Neural cell (in vitro differentiated cells): ENCODE measurements around the gene CREBL2. TPM values are rescaled to one million over a fixed set of nuclear protein-coding genes. Genes with fewer than 3 reads are reported as not detected.

Experiments
- H2AFZ ChIP-seq: fragments of 200-600, 300-800 bp; sonication (generic), shearing (Covaris generic); 2 replicates; pipeline ENCODE4 v1.6.0; 2014; ENCODE audit warnings: low read depth, mild to moderate bottlenecking, antibody characterized with exemption, low read length, moderate library complexity
- H3F3A ChIP-seq: fragments of 200-600 bp; shearing (Covaris generic); 2 replicates; pipeline ENCODE4 v1.6.1; 2016; ENCODE audit warnings: mild to moderate bottlenecking, moderate library complexity, mixed read lengths, antibody characterized with exemption, low read length; ENCODE audit not compliant: insufficient read depth, poor library complexity, severe bottlenecking
- H3K27ac ChIP-seq: fragments of 200-600, 300-800 bp; sonication (generic), shearing (Covaris generic); 2 replicates; pipeline ENCODE4 v1.5.1; 2014; ENCODE audit warnings: mild to moderate bottlenecking, low read length, moderate library complexity
- H3K27me3 ChIP-seq: fragments of 300-800, 200-600 bp; sonication (generic), shearing (Covaris generic); 2 replicates; pipeline ENCODE4 v1.6.0; 2014; ENCODE audit warnings: mild to moderate bottlenecking, low read depth, low read length, moderate library complexity; ENCODE audit not compliant: insufficient read depth
- H3K36me3 ChIP-seq: fragments of 300-800, 200-600 bp; sonication (generic), shearing (Covaris generic); 2 replicates; pipeline ENCODE4 v1.5.1; 2014; ENCODE audit warnings: mild to moderate bottlenecking, antibody characterized with exemption, low read length, moderate library complexity; ENCODE audit not compliant: insufficient read depth
- H3K4me2 ChIP-seq: fragments of 300-800, 200-600 bp; sonication (generic), shearing (Covaris generic); 2 replicates; pipeline ENCODE4 v1.6.0; 2014; ENCODE audit warnings: mild to moderate bottlenecking, low read length
- H3K4me3 ChIP-seq: fragments of 300-800, 200-600 bp; sonication (generic), shearing (Covaris generic); 2 replicates; pipeline ENCODE4 v1.5.1; 2014; ENCODE audit warnings: mild to moderate bottlenecking, low read length, moderate library complexity
- H3K79me2 ChIP-seq: fragments of 200-600 bp; shearing (Covaris generic); replicated peaks from 2 replicates; pipeline ENCODE4 v1.6.0; 2014; ENCODE audit warnings: mild to moderate bottlenecking, low read length, moderate library complexity; ENCODE audit not compliant: insufficient read depth
- H3K9ac ChIP-seq: fragments of 300-800, 200-600 bp; sonication (generic), shearing (Covaris generic); 2 replicates; pipeline ENCODE4 v1.6.1; 2016; ENCODE audit warnings: mild to moderate bottlenecking, low read length, mixed read lengths
- H3K9me2 ChIP-seq: fragments of 200-600 bp; shearing (Covaris generic); 2 replicates; pipeline ENCODE4 v1.6.1; 2016; ENCODE audit warnings: mild to moderate bottlenecking, low read length, mixed read lengths; ENCODE audit not compliant: insufficient read depth
- H3K9me3 ChIP-seq: fragments of 200-600, 300-800 bp; sonication (generic), shearing (Covaris generic); 2 replicates; pipeline ENCODE4 v1.6.1; 2016; ENCODE audit warnings: mild to moderate bottlenecking, mixed run types, low read length, moderate library complexity, mixed read lengths
- H4K20me1 ChIP-seq: fragments of 200-600 bp; shearing (Covaris generic); 2 replicates; pipeline ENCODE4 v1.6.1; 2016; ENCODE audit warnings: mild to moderate bottlenecking, mixed run types; ENCODE audit not compliant: insufficient read depth
- CTCF ChIP-seq: fragments of 450-650 bp; IDR thresholded peaks from 2 replicates; pipeline ENCODE4 v1.5.1; 2014; ENCODE audit warnings: antibody characterized with exemption, mild to moderate bottlenecking, moderate library complexity; ENCODE audit not compliant: poor library complexity, severe bottlenecking
- EP300 ChIP-seq: fragments of 450-650 bp; conservative IDR thresholded peaks from 2 replicates; pipeline ENCODE4 v1.6.1; 2014; ENCODE audit warnings: antibody characterized with exemption, mild to moderate bottlenecking, moderate library complexity; ENCODE audit not compliant: poor library complexity, severe bottlenecking
- EZH2 ChIP-seq: fragments of 200-600, 300-800 bp; shearing (Covaris generic), sonication (generic); IDR thresholded peaks from 2 replicates; pipeline ENCODE4 v1.6.1; 2014; ENCODE audit warnings: antibody characterized with exemption, low read length, borderline replicate concordance, mild to moderate bottlenecking; ENCODE audit not compliant: insufficient read depth, poor library complexity, severe bottlenecking
- MXI1 ChIP-seq: fragments of 450-650 bp; conservative IDR thresholded peaks from 2 replicates; pipeline ENCODE4 v1.6.1; 2014; ENCODE audit warnings: antibody characterized with exemption, mild to moderate bottlenecking; ENCODE audit not compliant: poor library complexity, severe bottlenecking
- POLR2AphosphoS5 ChIP-seq: IDR thresholded peaks from 2 replicates; pipeline ENCODE4 v1.6.1; 2012
- RAD21 ChIP-seq: fragments of 450-650 bp; conservative IDR thresholded peaks from 2 replicates; pipeline ENCODE4 v1.6.1; 2014; ENCODE audit warnings: antibody characterized with exemption, mild to moderate bottlenecking, moderate library complexity
- REST ChIP-seq: IDR thresholded peaks from 2 replicates; pipeline ENCODE4 v1.6.1; 2012; ENCODE audit warnings: borderline replicate concordance
- SMC3 ChIP-seq: fragments of 450-650 bp; conservative IDR thresholded peaks from 2 replicates; pipeline ENCODE4 v1.6.1; 2014; ENCODE audit warnings: antibody characterized with exemption, mild to moderate bottlenecking, moderate library complexity; ENCODE audit not compliant: poor library complexity
- TAF1 ChIP-seq: IDR thresholded peaks from 2 replicates; pipeline ENCODE4 v1.6.1; 2012; ENCODE audit warnings: low read depth
- polyA plus RNA-seq: library from polyadenylated mRNA; depleted of rRNA; stranded (reverse); fragments of >200 nt; gene quantifications from 2 replicates; pipeline ENCODE4 v1.2.3, GENCODE V29; 2014

CREBL2 gene
- polyA plus RNA-seq, 1 donor from 2014 or later: 29.9 TPM

GRCh38 chr12:12609692-12610091 lies 2.0 kb upstream of the CREBL2 start:
- Histone ChIP-seq H3K9me3 (no peaks in the 10 kb centered on the region), H3K27ac (no peak overlapping the region), H2AFZ (no peak overlapping the region), H4K20me1 (no peaks in the 10 kb centered on the region), H3F3A (peaks cover 4% of the 10 kb centered on the region), H3K36me3 (no peaks in the 10 kb centered on the region), H3K4me3 (no peak overlapping the region), H3K4me2 (no peak overlapping the region), H3K27me3 (no peaks in the 10 kb centered on the region), H3K9me2 (no peaks in the 10 kb centered on the region), H3K79me2 (peaks cover 13% of the 10 kb centered on the region), H3K9ac (no peak overlapping the region)
- TF ChIP-seq RAD21: no peak
- TF ChIP-seq SMC3: no peak
- TF ChIP-seq REST: no peak
- TF ChIP-seq EZH2: no peak
- no peak for TF ChIP-seq TAF1
- no peak for TF ChIP-seq POLR2AphosphoS5
- TF ChIP-seq CTCF: no peak
- TF ChIP-seq MXI1: no peak
- no peak for TF ChIP-seq EP300

- Histone ChIP-seq H3K79me2 (peaks cover 16% of the 10 kb centered on the region), H3K27ac (no peak overlapping the region), H3K9me2 (no peaks in the 10 kb centered on the region), H3K27me3 (no peaks in the 10 kb centered on the region), H4K20me1 (no peaks in the 10 kb centered on the region), H3K9ac (no peak overlapping the region), H3F3A (peaks cover 4% of the 10 kb centered on the region), H3K4me2 (no peak overlapping the region), H3K4me3 (peak overlapping the region; percentile 95), H3K9me3 (no peaks in the 10 kb centered on the region), H2AFZ (no peak overlapping the region), H3K36me3 (no peaks in the 10 kb centered on the region)
- TF ChIP-seq EP300: no peak
- no peak for TF ChIP-seq POLR2AphosphoS5
- TF ChIP-seq TAF1: no peak
- no peak for TF ChIP-seq REST
- TF ChIP-seq EZH2: no peak
- no peak for TF ChIP-seq CTCF
- no peak for TF ChIP-seq MXI1
- no peak for TF ChIP-seq SMC3
These were observed 965 bp upstream of the CREBL2 start for GRCh38 chr12:12610711-12611110.
